Activated CD4-positive, CD25-positive, alpha-beta regulatory T cell treated with anti-CD3 and anti-CD28 coated beads, Interleukin-2, amount 50 U/mL, for 16 hours (primary cell): ENCODE data around the gene RITA1.

Experiments used
- DNase-seq: peaks from one replicate; pipeline ENCODE4 v3.0.0-alpha.2; 2020; ENCODE audit warnings: low read depth, low spot score

RITA1 gene

GRCh38 chr12:113154351-113154973 lies 31.1 kb upstream of the RITA1 start:
- DNase-seq, result no peak

- DNase-seq, result no peak
These were observed 30.5 kb upstream of the RITA1 start for GRCh38 chr12:113155060-113155459.

GRCh38 chr12:113155646-113156045 lies 29.9 kb upstream of the RITA1 start:
- no peak for DNase-seq

- no peak for DNase-seq
These were observed 28.2 kb upstream of the RITA1 start for GRCh38 chr12:113157218-113157859.

- DNase-seq, result no peak
These were observed 26.9 kb upstream of the RITA1 start for GRCh38 chr12:113158439-113159203.

GRCh38 chr12:113159937-113160336 lies 25.6 kb upstream of the RITA1 start:
- no peak for DNase-seq

- DNase-seq, result no peak
These were observed 24.0 kb upstream of the RITA1 start for GRCh38 chr12:113161415-113162016.

GRCh38 chr12:113162102-113163029 lies 23.2 kb upstream of the RITA1 start:
- no peak for DNase-seq

- DNase-seq, result no peak
These were observed 22.5 kb upstream of the RITA1 start for GRCh38 chr12:113163030-113163360.

- DNase-seq, result no peak
These were observed 21.5 kb upstream of the RITA1 start for GRCh38 chr12:113164014-113164413.

- no peak for DNase-seq
These were observed 19.7 kb upstream of the RITA1 start for GRCh38 chr12:113165521-113166450.

- DNase-seq, result no peak
These were observed 17.7 kb upstream of the RITA1 start for GRCh38 chr12:113167868-113168267.

GRCh38 chr12:113169697-113170096 lies 15.8 kb upstream of the RITA1 start:
- no peak for DNase-seq

- DNase-seq, result no peak
These were observed 15.1 kb upstream of the RITA1 start for GRCh38 chr12:113170457-113170856.

- DNase-seq, result no peak
These were observed 14.6 kb upstream of the RITA1 start for GRCh38 chr12:113170926-113171325.

- DNase-seq, result no peak
These were observed 14.0 kb upstream of the RITA1 start for GRCh38 chr12:113171543-113171942.

GRCh38 chr12:113172185-113172584 lies 13.3 kb upstream of the RITA1 start:
- DNase-seq, result no peak

- DNase-seq, result no peak
These were observed 12.3 kb upstream of the RITA1 start for GRCh38 chr12:113173081-113173698.

GRCh38 chr12:113174461-113175384 lies 10.8 kb upstream of the RITA1 start:
- peak; percentile 63 for DNase-seq
